ENCODE results near the gene DIP2C. TPM values are rescaled to one million over a fixed set of nuclear protein-coding genes. Genes with fewer than 3 reads are reported as not detected.
"Not testable (repeated sequence)": the region's sequence is repeated elsewhere in the genome, so short reads cannot be mapped to it uniquely, and the experiment has no call there.

Gene DIP2C
- total RNA-seq, 1 experiment from 2014 or later = 11.0 TPM

GRCh38 chr10:301536-301935, 387.9 kb downstream of the DIP2C start:
- Mint-ChIP-seq H3K9me3 (peaks cover 5% of the 10 kb centered on the region; the same call in 1 of the 2 replicates), H3K4me3 (no peak overlapping the region), H3K4me1 (peaks cover 5% of the 10 kb centered on the region), H3K27me3 (ENCODE audit: low read depth) (no peaks in the 10 kb centered on the region), H3K27ac (no peak overlapping the region), H3K36me3 (peaks cover 8% of the 10 kb centered on the region; the same call in 1 of the 2 replicates)
- ChIA-PET POLR2A (no interaction called here), CTCF (no interaction called here)
- no peak for ATAC-seq
- no peak for DNase-seq (ENCODE audit: low spot score)
- TF ChIP-seq E2F5 (CRISPR knock-in tag; IDR thresholded peaks at IDR 0.05) (no peak), FOXP4 (CRISPR knock-in tag; IDR thresholded peaks at IDR 0.05) (no peak), CREB1 (CRISPR knock-in tag; IDR thresholded peaks at IDR 0.05) (no peak), JAZF1 (CRISPR knock-in tag; IDR thresholded peaks at IDR 0.05) (no peak), IRF1 (CRISPR knock-in tag; IDR thresholded peaks at IDR 0.05) (no peak), NFATC4 (CRISPR knock-in tag; IDR thresholded peaks at IDR 0.05) (no peak), ZNF232 (CRISPR knock-in tag; IDR thresholded peaks at IDR 0.05) (no peak), AFF4 (CRISPR knock-in tag; IDR thresholded peaks at IDR 0.05; ENCODE audit: borderline replicate concordance) (no peak), MAX (CRISPR knock-in tag; IDR thresholded peaks at IDR 0.05) (no peak), ARID4B (CRISPR knock-in tag; IDR thresholded peaks at IDR 0.05; ENCODE audit: borderline replicate concordance) (no peak), RELA (CRISPR knock-in tag; IDR thresholded peaks at IDR 0.05; ENCODE audit: borderline replicate concordance) (no peak), KAT7 (CRISPR knock-in tag; IDR thresholded peaks at IDR 0.05; ENCODE audit: borderline replicate concordance) (no peak), ZNF121 (CRISPR knock-in tag; IDR thresholded peaks at IDR 0.05) (no peak), SMAD4 (CRISPR knock-in tag; IDR thresholded peaks at IDR 0.05) (no peak), ZNF281 (CRISPR knock-in tag; IDR thresholded peaks at IDR 0.05) (no peak), NR2C2 (CRISPR knock-in tag; IDR thresholded peaks at IDR 0.05) (no peak), EMX1 (CRISPR knock-in tag; IDR thresholded peaks at IDR 0.05) (no peak), ZNF671 (CRISPR knock-in tag; IDR thresholded peaks at IDR 0.05) (no peak)

- H3K4me1 Mint-ChIP-seq; H3K27me3 Mint-ChIP-seq (ENCODE audit: low read depth); H3K4me3 Mint-ChIP-seq; DNase-seq (ENCODE audit: low spot score); ATAC-seq; POLR2A ChIA-PET; H3K36me3 Mint-ChIP-seq; H3K9me3 Mint-ChIP-seq; CTCF ChIA-PET; H3K27ac Mint-ChIP-seq: not testable (repeated sequence)
Observed at GRCh38 chr10:300580-300979, 388.9 kb downstream of the DIP2C start.

All from WTC11 (cell line).